Measurements from ENCODE around the gene CRYGN.

The CRYGN gene

DNA sequence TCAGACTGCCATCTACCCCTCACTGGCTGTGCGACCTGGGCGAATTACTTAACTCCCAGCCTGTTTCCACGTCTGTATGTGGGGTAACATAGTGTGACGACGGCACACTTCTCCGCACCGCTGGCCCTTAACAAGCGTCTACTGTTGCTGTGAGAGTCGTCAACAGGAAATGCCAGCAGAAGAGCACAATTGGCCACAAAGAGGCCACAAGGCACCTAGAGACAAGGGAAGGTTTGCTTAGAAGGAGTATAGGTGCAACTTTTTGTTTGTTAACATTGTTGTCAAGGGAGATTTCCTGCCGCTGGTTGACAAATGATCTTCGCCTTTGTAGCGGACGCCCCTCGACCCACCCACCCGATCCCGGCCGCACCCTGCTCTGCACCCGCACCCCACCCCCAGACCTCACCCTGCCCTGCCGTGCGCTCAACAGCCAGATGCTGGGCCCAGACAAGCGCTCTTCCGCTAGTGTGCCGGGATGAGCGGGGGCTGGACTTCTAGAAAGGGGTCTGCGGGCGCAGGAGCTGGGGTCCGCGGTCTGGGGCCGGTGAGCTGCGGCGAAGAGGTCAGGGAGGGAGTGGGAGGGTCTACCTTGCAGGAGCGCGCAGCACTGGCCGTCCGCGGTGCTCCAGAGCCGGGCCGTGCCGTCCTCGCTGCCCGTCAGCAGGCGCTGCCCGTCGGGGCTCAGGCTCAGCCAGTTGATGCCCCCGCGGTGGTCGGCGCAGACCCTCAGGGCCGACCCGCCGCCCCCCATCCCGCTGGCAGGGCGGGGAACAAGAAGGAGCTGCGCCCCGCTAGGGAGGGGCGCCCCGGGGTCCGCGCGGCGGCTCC, 30.9 kb downstream of the CRYGN start:
- peaks cover 30% of the 10 kb centered on the region for H3K27me3 ChIP-seq (replicated peaks; ENCODE audit: control insufficient read depth, insufficient read depth, low read length)

DNA sequence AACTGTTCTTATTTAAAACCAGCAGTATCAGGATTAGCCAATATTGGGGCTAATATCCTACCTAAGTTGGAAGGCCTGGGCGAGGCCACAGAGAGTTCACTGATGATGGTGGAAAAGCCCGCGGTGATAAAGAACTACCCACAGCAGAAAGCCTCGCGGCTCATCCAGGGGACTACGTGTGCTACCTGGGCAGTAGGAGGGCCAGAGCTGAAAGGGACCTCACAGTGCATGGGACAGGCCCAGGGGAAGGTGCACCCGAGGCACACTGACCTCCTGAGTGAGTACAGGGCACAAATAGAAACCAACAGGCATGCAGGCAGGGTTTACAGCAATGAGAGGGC, 31.5 kb downstream of the CRYGN start:
- no peak for DNase-seq (ENCODE audit: low read depth)
- H3K4me1 ChIP-seq (ENCODE audit: control insufficient read depth, insufficient read depth, low read length) = peaks cover 17% of the 10 kb centered on the region
- H3K36me3 ChIP-seq (ENCODE audit: control insufficient read depth, insufficient read depth, low read length, severe bottlenecking) = no peaks in the 10 kb centered on the region
- peaks cover 30% of the 10 kb centered on the region for H3K27me3 ChIP-seq (replicated peaks; ENCODE audit: control insufficient read depth, insufficient read depth, low read length)
- H3K9ac ChIP-seq (ENCODE audit: low read length) = no peak overlapping the region
- H3K9me3 ChIP-seq (ENCODE audit: control insufficient read depth, low read length) = no peaks in the 10 kb centered on the region
- no peak overlapping the region for H3K4me3 ChIP-seq (ENCODE audit: low read length)

More for the DNA sequence above, 30.9 kb downstream of the CRYGN start:
- no peak for DNase-seq (ENCODE audit: low read depth)
- H3K4me3 ChIP-seq (ENCODE audit: low read length) = no peak overlapping the region
- H3K9me3 ChIP-seq (ENCODE audit: control insufficient read depth, low read length) = no peaks in the 10 kb centered on the region
- H3K36me3 ChIP-seq (ENCODE audit: control insufficient read depth, insufficient read depth, low read length, severe bottlenecking) = no peaks in the 10 kb centered on the region
- H3K4me1 ChIP-seq (ENCODE audit: control insufficient read depth, insufficient read depth, low read length) = peaks cover 11% of the 10 kb centered on the region
- no peak overlapping the region for H3K9ac ChIP-seq (ENCODE audit: low read length)

DNA sequence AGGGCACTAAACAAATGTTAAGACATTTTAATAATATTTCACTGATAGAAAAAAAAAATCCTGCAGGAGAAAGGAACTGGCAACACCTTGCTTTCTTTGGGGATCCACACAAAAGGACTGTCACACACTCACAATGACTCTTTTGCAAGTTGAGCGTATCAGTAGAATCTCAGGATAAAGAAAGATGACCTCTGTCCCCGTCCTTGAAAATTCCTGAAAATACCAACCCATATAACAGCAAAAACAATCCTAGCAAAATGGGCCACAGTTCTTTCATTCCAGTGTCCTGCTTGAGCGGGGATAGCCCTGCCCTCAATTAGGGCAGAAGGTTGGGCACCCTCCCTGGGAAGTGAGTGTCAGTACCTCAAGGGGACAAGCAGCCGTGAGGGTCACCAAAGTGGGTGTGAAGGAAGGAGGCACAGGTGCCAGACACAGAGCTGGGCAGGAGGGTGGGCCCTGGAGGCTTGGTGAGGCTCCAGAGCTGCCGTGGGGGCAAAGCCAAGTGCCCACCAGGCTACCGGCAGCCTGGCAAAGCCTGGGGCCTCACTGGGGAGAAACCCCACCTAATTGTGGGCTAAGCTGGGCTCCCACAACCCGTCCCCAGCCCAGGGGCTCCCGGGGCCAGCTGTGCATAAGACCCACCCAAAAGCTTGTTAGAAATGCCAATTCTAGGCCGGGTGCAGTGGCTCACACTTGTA, 32.9 kb downstream of the CRYGN start:
- Histone ChIP-seq H3K4me3 (ENCODE audit: low read length) (no peak overlapping the region), H3K36me3 (ENCODE audit: control insufficient read depth, insufficient read depth, low read length, severe bottlenecking) (no peaks in the 10 kb centered on the region), H3K27me3 (replicated peaks; ENCODE audit: control insufficient read depth, insufficient read depth, low read length) (peaks cover 25% of the 10 kb centered on the region), H3K9ac (ENCODE audit: low read length) (no peak overlapping the region), H3K4me1 (ENCODE audit: control insufficient read depth, insufficient read depth, low read length) (peaks cover 19% of the 10 kb centered on the region), H3K9me3 (ENCODE audit: control insufficient read depth, low read length) (no peaks in the 10 kb centered on the region)
- DNase-seq (ENCODE audit: low read depth) = no peak

DNA sequence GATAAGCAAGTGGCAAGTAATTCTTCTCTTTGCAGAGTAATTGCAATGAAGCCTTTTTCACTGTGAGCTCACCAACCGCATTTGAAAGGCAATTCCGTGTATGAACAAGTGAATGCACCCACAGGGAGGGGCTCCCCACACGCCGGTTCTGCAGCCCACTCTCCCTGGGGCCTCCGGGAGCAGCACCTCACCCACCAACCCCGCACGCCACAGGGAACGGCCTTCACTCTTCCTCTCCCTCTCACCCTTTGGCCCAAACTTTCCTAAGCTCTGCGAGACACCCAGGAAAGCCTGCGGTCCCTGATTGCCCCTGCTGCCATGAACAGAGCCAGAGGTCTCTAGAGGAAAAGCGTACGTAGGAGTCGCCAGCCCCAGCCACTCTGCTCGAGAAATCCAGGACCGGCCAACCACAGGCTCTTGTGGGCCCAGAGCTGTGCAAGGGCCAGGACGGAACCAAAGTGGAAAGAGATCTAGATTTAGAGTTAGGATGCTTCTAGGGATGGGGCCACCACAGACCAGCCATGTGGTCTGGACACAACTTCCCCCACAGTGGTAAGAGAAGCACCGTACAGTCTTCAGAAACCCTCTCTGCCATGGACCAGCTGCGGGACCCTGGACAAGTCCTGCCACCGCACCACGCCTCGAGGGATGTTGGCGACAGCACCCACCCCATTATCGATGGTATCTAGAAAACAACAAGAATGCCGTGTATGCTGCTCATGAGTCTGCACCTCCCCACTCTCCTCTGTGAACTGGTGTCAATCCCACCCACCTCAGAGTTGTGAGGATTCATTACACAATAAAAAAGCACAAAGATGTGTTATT, 33.7 kb downstream of the CRYGN start:
- H3K9ac ChIP-seq (ENCODE audit: low read length) = no peak overlapping the region
- H3K9me3 ChIP-seq (ENCODE audit: control insufficient read depth, low read length) = no peaks in the 10 kb centered on the region
- no peak overlapping the region for H3K4me3 ChIP-seq (ENCODE audit: low read length)
- no peak for DNase-seq (ENCODE audit: low read depth)
- H3K36me3 ChIP-seq (ENCODE audit: control insufficient read depth, insufficient read depth, low read length, severe bottlenecking) = no peaks in the 10 kb centered on the region
- H3K27me3 ChIP-seq (replicated peaks; ENCODE audit: control insufficient read depth, insufficient read depth, low read length) = peaks cover 17% of the 10 kb centered on the region
- peaks cover 19% of the 10 kb centered on the region for H3K4me1 ChIP-seq (ENCODE audit: control insufficient read depth, insufficient read depth, low read length)

DNA sequence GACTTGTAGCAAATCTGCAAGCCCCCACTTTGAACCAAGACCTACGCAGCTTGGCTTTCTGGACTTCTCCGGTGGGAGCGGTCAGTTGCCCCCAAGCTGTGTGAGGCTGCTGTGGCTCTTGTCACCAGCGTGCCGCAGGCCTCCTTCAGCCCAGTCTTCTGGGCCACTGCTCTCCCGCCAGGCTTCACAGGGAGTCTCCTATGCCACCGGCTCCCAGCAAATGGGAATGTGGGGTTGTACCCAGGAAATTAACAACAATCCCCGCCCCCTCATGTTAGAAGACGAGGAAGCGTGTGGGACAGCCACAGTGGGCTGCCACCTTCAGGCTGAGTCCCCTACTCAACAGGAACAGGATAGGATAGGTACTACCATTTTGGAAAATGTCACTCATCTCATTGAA, 34.4 kb downstream of the CRYGN start:
- H3K9ac ChIP-seq (ENCODE audit: low read length) = no peak overlapping the region
- H3K9me3 ChIP-seq (ENCODE audit: control insufficient read depth, low read length) = no peaks in the 10 kb centered on the region
- DNase-seq (ENCODE audit: low read depth) = no peak
- H3K36me3 ChIP-seq (ENCODE audit: control insufficient read depth, insufficient read depth, low read length, severe bottlenecking) = no peaks in the 10 kb centered on the region
- H3K4me3 ChIP-seq (ENCODE audit: low read length) = no peak overlapping the region
- peaks cover 10% of the 10 kb centered on the region for H3K27me3 ChIP-seq (replicated peaks; ENCODE audit: control insufficient read depth, insufficient read depth, low read length)
- H3K4me1 ChIP-seq (ENCODE audit: control insufficient read depth, insufficient read depth, low read length) = peaks cover 19% of the 10 kb centered on the region

DNA sequence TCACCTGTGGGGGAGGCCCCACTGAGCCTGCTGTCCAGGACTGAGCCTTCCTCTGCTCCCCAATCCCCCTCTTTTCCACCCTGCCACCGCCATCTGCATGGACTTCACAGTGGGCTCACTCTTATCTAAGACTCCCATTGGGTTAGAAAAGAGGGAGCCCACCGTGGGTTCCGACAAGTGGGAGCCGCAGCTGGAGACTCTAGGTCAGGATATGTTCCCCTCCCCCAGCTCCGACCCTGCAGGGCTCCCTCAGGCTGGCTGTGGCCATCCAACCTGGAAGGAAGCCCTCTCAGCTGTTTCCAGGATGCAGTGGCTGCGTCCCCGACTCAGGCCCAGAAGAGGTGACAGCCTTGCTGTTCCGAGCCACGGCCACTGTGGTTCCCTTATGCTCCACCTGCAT, 34.9 kb downstream of the CRYGN start:
- Histone ChIP-seq H3K27me3 (replicated peaks; ENCODE audit: control insufficient read depth, insufficient read depth, low read length) (peaks cover 7% of the 10 kb centered on the region), H3K4me3 (ENCODE audit: low read length) (no peak overlapping the region), H3K36me3 (ENCODE audit: control insufficient read depth, insufficient read depth, low read length, severe bottlenecking) (no peaks in the 10 kb centered on the region), H3K4me1 (ENCODE audit: control insufficient read depth, insufficient read depth, low read length) (peaks cover 19% of the 10 kb centered on the region), H3K9me3 (ENCODE audit: control insufficient read depth, low read length) (no peaks in the 10 kb centered on the region), H3K9ac (ENCODE audit: low read length) (peak overlapping the region; percentile 18)
- DNase-seq (ENCODE audit: low read depth) = no peak

DNA sequence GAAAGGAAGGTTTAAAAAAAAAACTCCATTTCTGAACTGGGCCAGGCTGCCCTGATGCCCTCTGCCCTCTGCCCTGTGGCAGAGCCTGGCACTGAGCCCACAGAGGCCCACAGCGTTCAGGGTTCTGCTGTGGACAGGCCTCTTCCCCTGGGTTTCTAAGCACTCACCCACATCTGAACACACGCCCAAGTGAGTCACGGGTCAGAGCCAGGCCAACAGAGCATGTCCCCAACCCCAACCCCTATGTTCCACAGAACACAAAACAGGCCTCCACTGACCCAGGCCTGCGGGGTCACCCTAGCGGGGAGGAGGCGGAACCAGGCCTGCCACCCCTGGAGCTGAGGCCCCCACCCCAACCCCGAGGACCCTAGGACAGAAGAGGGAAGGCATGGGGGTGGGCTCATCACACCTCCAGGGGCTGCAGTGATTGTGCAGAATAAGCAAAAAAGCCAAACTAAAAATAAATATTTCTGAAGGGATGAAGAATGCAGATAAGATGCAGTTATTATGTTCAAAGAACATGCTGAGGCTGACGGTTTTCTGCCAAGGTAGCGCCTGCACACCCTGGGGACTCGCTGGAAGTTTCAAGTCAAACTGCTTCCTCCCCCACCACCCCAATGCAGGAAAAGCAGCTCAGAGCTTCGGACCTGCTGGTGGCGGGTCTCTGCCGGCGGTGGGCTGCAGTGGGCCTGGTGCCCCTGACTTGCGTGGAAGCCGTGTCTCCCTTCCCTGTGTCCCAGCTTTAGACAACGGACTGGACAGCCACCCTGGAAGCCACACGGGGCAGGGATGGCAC, 35.5 kb downstream of the CRYGN start:
- Histone ChIP-seq H3K4me1 (ENCODE audit: control insufficient read depth, insufficient read depth, low read length) (peaks cover 19% of the 10 kb centered on the region), H3K9ac (ENCODE audit: low read length) (peak overlapping the region; percentile 18), H3K36me3 (ENCODE audit: control insufficient read depth, insufficient read depth, low read length, severe bottlenecking) (no peaks in the 10 kb centered on the region), H3K4me3 (ENCODE audit: low read length) (no peak overlapping the region), H3K27me3 (replicated peaks; ENCODE audit: control insufficient read depth, insufficient read depth, low read length) (peaks cover 14% of the 10 kb centered on the region), H3K9me3 (ENCODE audit: control insufficient read depth, low read length) (no peaks in the 10 kb centered on the region)
- peak; percentile 18 for DNase-seq (ENCODE audit: low read depth)

DNA sequence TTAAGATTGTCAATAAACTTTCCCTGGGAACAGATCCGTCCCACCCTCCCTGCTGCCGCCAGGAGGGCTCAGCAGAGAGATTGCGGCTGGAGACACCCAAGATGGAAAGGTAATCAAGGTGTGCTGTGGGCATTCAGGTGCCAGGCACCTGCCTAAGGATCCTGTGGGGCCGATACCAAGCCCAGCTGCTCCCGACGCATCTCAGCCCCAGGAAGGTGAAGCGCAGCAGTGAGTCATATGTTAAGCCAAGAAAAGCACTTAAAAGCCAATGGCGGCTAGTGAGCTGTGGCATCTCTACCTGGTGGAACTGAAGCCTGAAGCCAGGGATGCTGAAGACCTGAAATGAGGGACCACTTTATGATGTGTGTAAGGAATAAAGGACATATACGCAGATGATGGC, 36.2 kb downstream of the CRYGN start:
- Histone ChIP-seq H3K27me3 (replicated peaks; ENCODE audit: control insufficient read depth, insufficient read depth, low read length) (peaks cover 13% of the 10 kb centered on the region), H3K36me3 (ENCODE audit: control insufficient read depth, insufficient read depth, low read length, severe bottlenecking) (no peaks in the 10 kb centered on the region), H3K4me3 (ENCODE audit: low read length) (no peak overlapping the region), H3K9me3 (ENCODE audit: control insufficient read depth, low read length) (no peaks in the 10 kb centered on the region), H3K4me1 (ENCODE audit: control insufficient read depth, insufficient read depth, low read length) (peaks cover 19% of the 10 kb centered on the region), H3K9ac (ENCODE audit: low read length) (no peak overlapping the region)
- no peak for DNase-seq (ENCODE audit: low read depth)

DNA sequence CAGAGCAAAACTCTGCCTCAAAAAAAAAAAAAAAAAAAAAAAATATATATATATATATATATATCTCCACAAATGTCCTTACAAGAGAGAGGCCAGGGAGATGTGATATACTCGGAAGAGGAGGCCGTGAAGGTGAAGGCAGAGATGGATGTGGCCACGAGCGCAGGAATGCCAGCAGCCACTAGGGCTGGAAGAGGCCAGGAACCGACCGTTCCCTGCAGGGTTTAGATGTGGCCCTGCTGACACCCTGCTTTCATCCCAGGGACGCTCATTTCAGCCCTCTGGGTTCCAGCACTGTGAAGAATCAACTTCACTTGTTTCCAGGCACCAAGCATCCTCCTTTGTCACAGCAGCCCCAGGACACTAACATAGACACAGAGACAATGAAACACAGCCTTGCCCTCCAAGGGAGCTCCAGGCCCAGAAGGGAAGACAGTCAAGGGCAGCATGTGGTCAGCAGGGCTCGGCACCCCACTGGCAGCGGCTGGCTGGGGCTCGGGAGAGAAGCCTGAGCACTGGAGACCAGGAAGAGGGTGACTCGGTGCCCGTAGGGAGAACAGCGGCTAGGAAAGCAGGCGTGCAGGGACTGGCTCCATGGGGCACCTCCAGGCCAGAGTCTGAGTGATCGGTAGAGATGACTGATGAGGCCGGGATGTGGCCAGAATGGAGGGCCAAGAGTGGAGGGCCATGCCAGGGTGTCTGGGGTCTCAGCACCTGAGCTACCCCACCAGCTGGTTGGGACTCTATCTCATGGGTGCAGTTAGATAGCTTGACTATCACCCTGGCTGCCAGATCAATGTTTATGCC, 37.7 kb downstream of the CRYGN start:
- no peaks in the 10 kb centered on the region for H3K9me3 ChIP-seq (ENCODE audit: control insufficient read depth, low read length)
- DNase-seq (ENCODE audit: low read depth) = no peak
- no peak overlapping the region for H3K9ac ChIP-seq (ENCODE audit: low read length)

DNA sequence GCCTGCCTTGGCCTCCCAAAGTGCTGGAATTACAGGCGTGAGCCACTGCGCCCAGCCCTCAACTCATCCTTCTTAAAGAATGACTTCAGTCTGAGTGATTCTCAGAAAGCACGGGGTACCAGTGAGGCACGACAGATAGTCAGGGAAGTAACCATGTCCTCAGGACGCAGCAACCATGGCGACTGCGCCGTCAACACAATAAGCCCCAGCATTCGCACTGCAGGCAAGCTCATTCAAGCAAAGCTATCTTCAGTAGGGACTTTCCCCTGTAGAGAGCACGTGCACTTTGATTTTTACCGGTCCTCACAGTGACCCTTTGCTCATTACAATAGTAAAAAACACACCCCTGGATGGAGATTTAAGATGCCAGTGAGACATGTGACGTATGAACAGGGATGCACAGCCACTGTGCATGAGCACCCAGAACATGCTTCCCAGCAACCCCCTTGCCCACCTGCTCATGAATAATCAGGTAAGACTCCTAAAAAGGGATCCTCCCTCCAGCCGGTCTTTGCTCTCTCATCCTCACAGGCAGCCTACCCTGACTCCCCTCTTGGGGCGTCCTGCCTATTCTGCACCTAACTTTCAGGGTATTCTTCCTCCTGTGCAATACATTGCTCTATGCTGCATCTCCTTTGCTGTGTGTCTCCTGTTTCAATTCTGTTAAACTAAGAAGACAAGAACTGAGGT, 39.2 kb downstream of the CRYGN start:
- no peak overlapping the region for H3K4me3 ChIP-seq (ENCODE audit: low read length)
- H3K36me3 ChIP-seq (ENCODE audit: control insufficient read depth, insufficient read depth, low read length, severe bottlenecking) = no peaks in the 10 kb centered on the region
- H3K9me3 ChIP-seq (ENCODE audit: control insufficient read depth, low read length) = no peaks in the 10 kb centered on the region
- DNase-seq (ENCODE audit: low read depth) = no peak
- peaks cover 19% of the 10 kb centered on the region for H3K4me1 ChIP-seq (ENCODE audit: control insufficient read depth, insufficient read depth, low read length)
- H3K27me3 ChIP-seq (replicated peaks; ENCODE audit: control insufficient read depth, insufficient read depth, low read length) = peaks cover 8% of the 10 kb centered on the region
- no peak overlapping the region for H3K9ac ChIP-seq (ENCODE audit: low read length)

More for the DNA sequence above, 37.7 kb downstream of the CRYGN start:
- Histone ChIP-seq H3K4me1 (ENCODE audit: control insufficient read depth, insufficient read depth, low read length) (peaks cover 19% of the 10 kb centered on the region), H3K4me3 (ENCODE audit: low read length) (no peak overlapping the region), H3K36me3 (ENCODE audit: control insufficient read depth, insufficient read depth, low read length, severe bottlenecking) (no peaks in the 10 kb centered on the region), H3K27me3 (replicated peaks; ENCODE audit: control insufficient read depth, insufficient read depth, low read length) (peaks cover 8% of the 10 kb centered on the region)

Measured in adipocyte (in vitro differentiated cells).